HL-60 (cell line): ENCODE data around the gene ATP2B1.

Source experiments
- POLR2AphosphoS5 ChIP-seq: IDR thresholded peaks from 2 replicates; pipeline ENCODE4 v1.6.1; 2012; ENCODE audit warnings: low read depth
- TF ChIP-seq, protein P1 (sequence below): IDR thresholded peaks from one replicate; pipeline ENCODE4 v1.5.1; 2011; ENCODE audit warnings: low read length, control low read depth, inconsistent platforms; ENCODE audit not compliant: insufficient read depth

DNA sequence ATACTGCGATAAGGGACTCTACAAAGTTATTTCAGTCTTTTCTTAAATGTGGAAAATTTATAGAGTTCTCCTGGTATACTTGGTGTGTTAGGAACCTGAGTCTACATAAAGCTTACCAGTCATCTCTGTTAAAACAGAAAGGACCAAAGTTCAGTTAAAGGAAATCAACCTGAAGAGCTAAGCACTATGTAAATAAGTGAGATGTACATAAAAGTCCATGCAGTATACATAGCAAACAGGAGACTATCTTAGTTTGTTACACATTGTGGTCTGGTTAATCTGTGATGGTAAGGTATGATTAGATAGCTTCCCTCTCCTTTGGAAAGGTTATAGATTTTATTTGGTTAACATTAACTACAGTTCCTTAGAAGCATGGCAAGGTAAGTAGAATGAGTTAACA is 75.9 kb downstream of the ATP2B1 start:
- TF ChIP-seq, protein P1, sequence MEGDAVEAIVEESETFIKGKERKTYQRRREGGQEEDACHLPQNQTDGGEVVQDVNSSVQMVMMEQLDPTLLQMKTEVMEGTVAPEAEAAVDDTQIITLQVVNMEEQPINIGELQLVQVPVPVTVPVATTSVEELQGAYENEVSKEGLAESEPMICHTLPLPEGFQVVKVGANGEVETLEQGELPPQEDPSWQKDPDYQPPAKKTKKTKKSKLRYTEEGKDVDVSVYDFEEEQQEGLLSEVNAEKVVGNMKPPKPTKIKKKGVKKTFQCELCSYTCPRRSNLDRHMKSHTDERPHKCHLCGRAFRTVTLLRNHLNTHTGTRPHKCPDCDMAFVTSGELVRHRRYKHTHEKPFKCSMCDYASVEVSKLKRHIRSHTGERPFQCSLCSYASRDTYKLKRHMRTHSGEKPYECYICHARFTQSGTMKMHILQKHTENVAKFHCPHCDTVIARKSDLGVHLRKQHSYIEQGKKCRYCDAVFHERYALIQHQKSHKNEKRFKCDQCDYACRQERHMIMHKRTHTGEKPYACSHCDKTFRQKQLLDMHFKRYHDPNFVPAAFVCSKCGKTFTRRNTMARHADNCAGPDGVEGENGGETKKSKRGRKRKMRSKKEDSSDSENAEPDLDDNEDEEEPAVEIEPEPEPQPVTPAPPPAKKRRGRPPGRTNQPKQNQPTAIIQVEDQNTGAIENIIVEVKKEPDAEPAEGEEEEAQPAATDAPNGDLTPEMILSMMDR: no peak
- TF ChIP-seq POLR2AphosphoS5: no peak
